B cell (primary cell): ENCODE measurements around the gene PRAMEF12. TPM values are rescaled to one million over a fixed set of nuclear protein-coding genes. Genes with fewer than 3 reads are reported as not detected.

ENCODE experiments used
- ATAC-seq: fragments of 200-7000 bp; cut with Tn5 transposase; one replicate; pipeline ENCODE4 v1.10.0; 2021; ENCODE audit warnings: low read depth, mild to moderate bottlenecking, moderate number of reproducible peaks, moderate library complexity
- CTCF ChIA-PET: fragments of 350-600 bp; sonication (Branson Sonifier 250); formaldehyde crosslinking; loops from one replicate; lab custom pipeline; 2021; ENCODE audit warnings: antibody characterized with exemption, inconsistent platforms; lab: Charles Lee
- POLR2A ChIA-PET: fragments of 350-600 bp; sonication (Branson Sonifier 250); formaldehyde crosslinking; loops from one replicate; lab custom pipeline; 2021; ENCODE audit warnings: antibody characterized with exemption; lab: Charles Lee
- DNase-seq: peaks from one replicate; pipeline ENCODE4 v3.0.0; 2013
- H2AFZ ChIP-seq: 2 replicates; pipeline ENCODE4 v1.6.1; 2012; ENCODE audit warnings: mild to moderate bottlenecking, low read depth, low read length; ENCODE audit not compliant: insufficient read depth, poor library complexity, severe bottlenecking
- H3K27ac ChIP-seq, 2 donors: 1 replicate in 1 of 2; 2 replicates in 1 of 2; pipeline ENCODE4 v1.5.1; 2012 to 2013; ENCODE audit warnings: low read length in 2 of 2, mild to moderate bottlenecking in 2 of 2, moderate library complexity in 1 of 2
- H3K27me3 ChIP-seq, 4 experiments: fragments of 200-600 bp in 1 of 4; sonication (generic) in 1 of 4; replicated peaks in 1 of 4; 1 replicate in 2 of 4; 2 replicates in 2 of 4; pipeline versions ENCODE4 v1.6.1 to v1.7.0; 2013 to 2016; ENCODE audit warnings: low read length in 3 of 4, mild to moderate bottlenecking in 2 of 4, mixed read lengths in 1 of 4, moderate library complexity in 1 of 4; ENCODE audit not compliant: insufficient read depth in 4 of 4, control insufficient read depth in 3 of 4; ENCODE audit errors: control extremely low read depth in 1 of 4
- H3K36me3 ChIP-seq, 2 experiments: replicated peaks in 1 of 2; 1 replicate in 1 of 2; 2 replicates in 1 of 2; pipeline versions ENCODE4 v1.6.1 to v1.7.1; 2013; ENCODE audit warnings: low read length in 1 of 2; ENCODE audit not compliant: insufficient read depth in 2 of 2, control insufficient read depth in 1 of 2; ENCODE audit errors: control extremely low read depth in 1 of 2, extremely low read depth in 1 of 2
- H3K4me1 ChIP-seq, 2 donors: fragments of 200-600 bp in 1 of 2; sonication (generic) in 1 of 2; 1 replicate in 1 of 2; 2 replicates in 1 of 2; pipeline versions ENCODE4 v1.5.1 to v1.6.1; 2013 to 2017; ENCODE audit warnings: low read length in 2 of 2; ENCODE audit not compliant: control insufficient read depth in 2 of 2, insufficient read depth in 2 of 2
- H3K4me2 ChIP-seq: replicated peaks from 2 replicates; pipeline ENCODE3; 2012; ENCODE audit warnings: mild to moderate bottlenecking, low read depth, low read length; ENCODE audit not compliant: poor library complexity, severe bottlenecking
- H3K4me3 ChIP-seq, 5 experiments: fragments of 200-600 bp in 1 of 5; sonication (generic) in 1 of 5; 1 replicate in 3 of 5; 2 replicates in 2 of 5; pipeline versions ENCODE4 v1.5.1 to v1.7.0; 2011 to 2016; ENCODE audit warnings: low read length in 4 of 5, mild to moderate bottlenecking in 4 of 5, low read depth in 2 of 5, control low read depth in 1 of 5, moderate library complexity in 1 of 5; ENCODE audit not compliant: insufficient read depth in 1 of 5; ENCODE audit errors: control extremely low read depth in 1 of 5, extremely low read depth in 1 of 5
- H3K79me2 ChIP-seq: fragments of 200-600 bp; sonication (generic); one replicate; pipeline ENCODE4 v1.6.0; 2016; ENCODE audit warnings: low read length; ENCODE audit not compliant: control insufficient read depth, insufficient read depth
- H3K9ac ChIP-seq: fragments of 200-600 bp; sonication (generic); 2 replicates; pipeline ENCODE4 v1.6.1; 2017; ENCODE audit warnings: mild to moderate bottlenecking, low read length, moderate library complexity
- H3K9me3 ChIP-seq, 3 donors: one replicate each; pipeline versions ENCODE4 v1.6.1 to v1.7.1; 2013; ENCODE audit warnings: low read length in 2 of 3; ENCODE audit not compliant: control insufficient read depth in 2 of 3, insufficient read depth in 1 of 3; ENCODE audit errors: control extremely low read depth in 1 of 3
- H4K20me1 ChIP-seq: 2 replicates; pipeline ENCODE4 v1.6.0; 2012; ENCODE audit warnings: mild to moderate bottlenecking, low read length; ENCODE audit not compliant: insufficient read depth, control insufficient read depth, poor library complexity, severe bottlenecking
- H3K27ac Mint-ChIP-seq: one replicate; pipeline ENCODE4 v1.8.0; 2021; ENCODE audit warnings: mixed read lengths
- H3K27me3 Mint-ChIP-seq: one replicate; pipeline ENCODE4 v1.8.0; 2021; ENCODE audit warnings: mixed read lengths
- H3K4me1 Mint-ChIP-seq: one replicate; pipeline ENCODE4 v1.8.0; 2021; ENCODE audit warnings: mixed read lengths
- H3K4me3 Mint-ChIP-seq: one replicate; pipeline ENCODE4 v1.8.0; 2021; ENCODE audit warnings: mixed read lengths
- H3K9me3 Mint-ChIP-seq: one replicate; pipeline ENCODE4 v1.8.0; 2022; ENCODE audit warnings: mixed read lengths; ENCODE audit not compliant: insufficient read depth
- CTCF ChIP-seq: fragments of 200-600 bp; IDR thresholded peaks from one replicate; pipeline ENCODE4 v1.8.0; 2022; ENCODE audit warnings: antibody characterized with exemption, mild to moderate bottlenecking
- EZH2 ChIP-seq: IDR thresholded peaks from 2 replicates; pipeline ENCODE4 v1.6.1; 2012; ENCODE audit warnings: borderline replicate concordance, low read depth, mild to moderate bottlenecking, moderate library complexity, low read length; ENCODE audit not compliant: insufficient read depth, poor library complexity, severe bottlenecking
- WGBS: methylation state at CpG from one replicate; pipeline ENCODE4 v1.1.5; 2013; ENCODE audit warnings: missing lambda C conversion rate; ENCODE audit not compliant: insufficient coverage; 5-methylcytosine and 5-hydroxymethylcytosine counted together
- intact Hi-C: fragments of 100-400 bp; cut with micrococcal nuclease; formaldehyde crosslinking; loops from one replicate; pipeline ENCODE4 v1.10.0; 2022
- polyA minus RNA-seq: library from RNA; depleted of rRNA, polyadenylated mRNA; stranded (reverse); fragments of >200 nt; gene quantifications from 2 replicates; pipeline ENCODE4 v1.2.3, GENCODE V29; 2012
- polyA plus RNA-seq: library from polyadenylated mRNA; depleted of rRNA; stranded (reverse); fragments of >200 nt; gene quantifications from 2 replicates; pipeline ENCODE4 v1.2.3, GENCODE V29; 2012
- total RNA-seq, 2 donors: library from RNA; stranded (reverse); fragments of 120-200 nt in 1 of 2; gene quantifications; 1 replicate in 1 of 2; 2 replicates in 1 of 2; pipeline versions ENCODE4 v1.2.3 to v1.2.4, GENCODE V29; 2013 to 2022

Gene PRAMEF12
- not detected in 2 replicates for total RNA-seq
- total RNA-seq (2013) = not detected
- polyA plus RNA-seq = not detected in 2 replicates
- polyA minus RNA-seq = not detected in 2 replicates

- no peak within 1 kb of the TSS for H3K27ac Mint-ChIP-seq
- Histone ChIP-seq H3K27ac (no peak within 1 kb of the TSS), H3K4me2 (no peak within 1 kb of the TSS), H3K4me3 (no peak within 1 kb of the TSS), H3K4me1 (no peaks in the 10 kb centered on the region), H3K79me2 (no peaks in the 10 kb centered on the region), H4K20me1 (no peaks in the 10 kb centered on the region), H2AFZ (no peak within 1 kb of the TSS), H3K27me3 (peaks cover 0 to 11% (median 0%) of the 10 kb centered on the region in 4 experiments), H3K36me3 (no peaks in the 10 kb centered on the region), H3K9me3 (no peaks in the 10 kb centered on the region), H3K9ac (no peak within 1 kb of the TSS)
- H3K9me3 Mint-ChIP-seq = no peaks in the 10 kb centered on the region
- ATAC-seq (no peak), DNase-seq (no peak)
- WGBS = 95% methylated on average over 3 of the region's 5 CpGs
- peaks cover 25% of the 10 kb centered on the region for H3K27me3 Mint-ChIP-seq
- no peaks in the 10 kb centered on the region for H3K4me1 Mint-ChIP-seq
- TF ChIP-seq EZH2 = no peak
- TF ChIP-seq CTCF = no peak
- intact Hi-C loops = no loop called here
- H3K4me3 Mint-ChIP-seq = no peak within 1 kb of the TSS
- CTCF ChIA-PET = no interaction called here
- POLR2A ChIA-PET = no interaction called here
Observed at GRCh38 chr1:12773438-12773837, at the start of gene PRAMEF12. TSS of gene PRAMEF12 (plus strand) at chr1:12773738. CDS start at chr1:12774868, 1,130 bp downstream.

GRCh38 chr1:12728391-12728790 lies 45.1 kb upstream of the PRAMEF12 start:
- Histone ChIP-seq H3K27ac (no peak overlapping the region), H3K4me2 (no peak overlapping the region), H3K79me2 (no peaks in the 10 kb centered on the region), H3K36me3 (no peaks in the 10 kb centered on the region), H4K20me1 (no peaks in the 10 kb centered on the region), H3K4me1 (no peaks in the 10 kb centered on the region), H2AFZ (no peak overlapping the region), H3K9ac (no peak overlapping the region), H3K27me3 (no peaks in the 10 kb centered on the region), H3K4me3 (no peak overlapping the region), H3K9me3 (peaks cover 0 to 6% (median 0%) of the 10 kb centered on the region in 3 donors)
- H3K27ac Mint-ChIP-seq = no peak overlapping the region
- DNase-seq (no peak), ATAC-seq (no peak)
- no peaks in the 10 kb centered on the region for H3K4me1 Mint-ChIP-seq
- intact Hi-C loops = no loop called here
- WGBS = no CpG with 5 or more reads among the region's 2 CpGs
- H3K9me3 Mint-ChIP-seq = peaks cover 12% of the 10 kb centered on the region
- TF ChIP-seq EZH2 (no peak), CTCF (no peak)
- POLR2A ChIA-PET = no interaction called here
- CTCF ChIA-PET = no interaction called here
- H3K4me3 Mint-ChIP-seq = no peak overlapping the region
- peaks cover 14% of the 10 kb centered on the region for H3K27me3 Mint-ChIP-seq
